ENCODE measurements around the gene FAM107A. TPM values are rescaled to one million over a fixed set of nuclear protein-coding genes. Genes with fewer than 3 reads are reported as not detected.

Gene FAM107A
- total and polyA plus RNA-seq, 2 of the 4 experiments (the other 2 are of a cell fraction), result not detected

- H3K36me3 ChIP-seq (ENCODE audit: control insufficient read depth, insufficient read depth, low read length), result no peaks in the 10 kb centered on the region
- no peak overlapping the region for H2AK9ac ChIP-seq (replicated peaks; ENCODE audit: low read depth, low read length, poor library complexity)
- no peak overlapping the region for H3K4ac ChIP-seq (ENCODE audit: low read depth, low read length)
- no peak overlapping the region for H4K8ac ChIP-seq (ENCODE audit: low read depth in 2 of 2, low read length in 2 of 2)
- no peak overlapping the region for H2AFZ ChIP-seq (replicated peaks; ENCODE audit: low read length, poor library complexity)
- no peaks in the 10 kb centered on the region for H3K9me1 ChIP-seq (ENCODE audit: insufficient read depth, low read length)
- peaks cover 15% of the 10 kb centered on the region for H3K27me3 ChIP-seq (ENCODE audit: control insufficient read depth, insufficient read depth, low read length)
- H2BK20ac ChIP-seq (ENCODE audit: low read depth, low read length), result no peak overlapping the region
- no peak overlapping the region for H4K91ac ChIP-seq (ENCODE audit: insufficient read depth, low read depth, low read length)
- BruUV-seq (replicated peaks), result no TSS peak
- H2BK15ac ChIP-seq (ENCODE audit: low read depth, low read length), result no peak overlapping the region
- no peak overlapping the region for H3K23ac ChIP-seq (ENCODE audit: low read depth, low read length)
- in situ Hi-C loops (cut with MboI; ENCODE audit: low sequenced_read_pairs), result no loop called here
- H3K14ac ChIP-seq (replicated peaks; ENCODE audit: low read depth, low read length), result no peak overlapping the region
- H3K9ac ChIP-seq (ENCODE audit: low read depth, low read length), result no peak overlapping the region
- intact Hi-C loops (cut with micrococcal nuclease), result no loop called here
- H3K4me3 ChIP-seq (ENCODE audit: insufficient read depth, low read depth, low read length), result no peak overlapping the region
- H3K4me2 ChIP-seq (ENCODE audit: low read depth, low read length), result no peak overlapping the region
- no peak overlapping the region for H3K27ac ChIP-seq (ENCODE audit: insufficient read depth, low read length)
- H3K79me1 ChIP-seq (ENCODE audit: low read depth in 1 of 2, low read length in 2 of 2), result no peaks in the 10 kb centered on the region
- TF ChIP-seq MAFK (IDR thresholded peaks at IDR 0.05; ENCODE audit: low read depth, low read length) (no peak), ELK1 (IDR thresholded peaks at IDR 0.05; ENCODE audit: borderline replicate concordance, low read depth, low read length) (no peak), CTCF (conservative IDR thresholded peaks at IDR 0.05; ENCODE audit: low read depth, low read length) (no peak), CEBPB (IDR thresholded peaks at IDR 0.05; ENCODE audit: low read depth, low read length) (no peak), FOS (IDR thresholded peaks at IDR 0.05; ENCODE audit: low read depth, low read length) (no peak), MXI1 (IDR thresholded peaks at IDR 0.05; ENCODE audit: borderline replicate concordance, low read depth, low read length) (no peak), SMC3 (IDR thresholded peaks at IDR 0.05; ENCODE audit: low read depth, low read length) (no peak), RFX5 (IDR thresholded peaks at IDR 0.05; ENCODE audit: low read depth, low read length) (no peak), RAD21 (IDR thresholded peaks at IDR 0.05; ENCODE audit: low read length) (no peak), RCOR1 (IDR thresholded peaks at IDR 0.05; ENCODE audit: insufficient replicate concordance, low read length) (no peak), USF2 (IDR thresholded peaks at IDR 0.05; ENCODE audit: low read depth, low read length) (no peak), CHD1 (IDR thresholded peaks at IDR 0.05; ENCODE audit: low read depth, low read length) (no peak), POLR2A (IDR thresholded peaks at IDR 0.05; ENCODE audit: low read depth, low read length) (no peak), MAZ (IDR thresholded peaks at IDR 0.05; ENCODE audit: borderline replicate concordance, low read depth, low read length) (no peak), BHLHE40 (IDR thresholded peaks at IDR 0.05; ENCODE audit: low read depth, low read length) (no peak), NFE2L2 (IDR thresholded peaks at IDR 0.05; ENCODE audit: low read depth, low read length) (no peak)
- H4K20me1 ChIP-seq (ENCODE audit: insufficient read depth, low read length), result no peaks in the 10 kb centered on the region
- ChIA-PET POLR2A (ENCODE audit: unreplicated experiment) (no interaction called here), CTCF (no interaction called here)
- no peaks in the 10 kb centered on the region for H3K4me1 ChIP-seq (ENCODE audit: control insufficient read depth, insufficient read depth, low read length)
- DNase-seq (no peak), ATAC-seq (ENCODE audit: low read depth) (no peak)
- H4K5ac ChIP-seq (ENCODE audit: low read depth, low read length), result no peak overlapping the region
- H3K56ac ChIP-seq (ENCODE audit: extremely low read depth, insufficient read depth, low read length), result no peak overlapping the region
- H2AK5ac ChIP-seq (ENCODE audit: low read depth, low read length), result no peak overlapping the region
- dilution Hi-C loops (cut with HindIII; ENCODE audit: low sequenced_read_pairs, unreplicated experiment), result no loop called here
- no peak overlapping the region for H2BK5ac ChIP-seq (ENCODE audit: low read depth, low read length, poor library complexity, severe bottlenecking)
- 89% methylated on average over 4 of the region's 5 CpGs; no CpG with 5 or more reads in 1 of the 2 experiments for WGBS, 2 experiments (ENCODE audit: extremely low coverage in 2 of 2, insufficient read length in 1 of 2)
- H3K9me3 ChIP-seq (ENCODE audit: control insufficient read depth, insufficient read depth, low read length), result no peaks in the 10 kb centered on the region
- H2BK120ac ChIP-seq (ENCODE audit: low read depth, low read length), result no peak overlapping the region
- no peak overlapping the region for H3K18ac ChIP-seq (ENCODE audit: low read depth, low read length)
These were observed 16.9 kb upstream of the FAM107A start for GRCh38 chr3:58594117-58594516.

Measured in IMR-90 (cell line).